Adrenal gland (tissue), 12 donors: ENCODE data around the gene PGBD5. TPM values are rescaled to one million over a fixed set of nuclear protein-coding genes. Genes with fewer than 3 reads are reported as not detected.

ENCODE experiments used
- DNase-seq, 7 donors: peaks; one replicate each; pipeline ENCODE4 v3.0.0-alpha.2; 2019 to 2020
- H3K27ac ChIP-seq, 5 donors: fragments of 200-600 bp; sonication (generic) in 4 of 5; 1 replicate in 3 of 5; 2 replicates in 2 of 5; pipeline versions ENCODE4 v1.5.1 to v1.8.0; 2016 to 2020; ENCODE audit warnings: mild to moderate bottlenecking in 1 of 5
- H3K27me3 ChIP-seq: fragments of 200-600 bp; 2 replicates; pipeline ENCODE4 v1.8.0; 2021
- H3K36me3 ChIP-seq, 2 donors: fragments of 200-600 bp; replicated peaks in 1 of 2; 1 replicate in 1 of 2; 2 replicates in 1 of 2; pipeline versions ENCODE4 v1.5.1 to v1.8.0; 2018 to 2022
- H3K4me1 ChIP-seq, 2 donors: fragments of 200-600 bp; replicated peaks in 1 of 2; 1 replicate in 1 of 2; 2 replicates in 1 of 2; pipeline versions ENCODE4 v1.5.1 to v1.8.0; 2018 to 2021
- H3K4me3 ChIP-seq, 4 donors: fragments of 200-600 bp; sonication (generic) in 3 of 4; one replicate each; pipeline ENCODE4 v1.5.1; 2016 to 2018
- H3K9me3 ChIP-seq, 3 donors: fragments of 200-600 bp; sonication (generic) in 1 of 3; replicated peaks in 1 of 3; 1 replicate in 2 of 3; 2 replicates in 1 of 3; pipeline versions ENCODE4 v1.5.1 to v1.8.0; 2016 to 2021
- POLR2A ChIP-seq, 2 donors: fragments of 450-650 bp; IDR thresholded peaks; one replicate each; pipeline ENCODE4 v1.6.1; 2017; ENCODE audit warnings: antibody characterized with exemption in 2 of 2, mild to moderate bottlenecking in 2 of 2, moderate library complexity in 1 of 2
- WGBS, 4 donors: extraction: QIAGEN DNeasy Blood & Tissue Kit in 2 of 4; methylation state at CpG; one replicate each; pipeline versions ENCODE4 v1.1.5 to v1.1.7; 2013 to 2017; 5-methylcytosine and 5-hydroxymethylcytosine counted together
- intact Hi-C, 2 donors: fragments of 100-400 bp; cut with DNase I; formaldehyde crosslinking; loops; one replicate each; pipeline versions ENCODE4 v1.14.1 to v1.15.0; 2022 to 2023
- polyA plus RNA-seq, 3 donors: library from polyadenylated mRNA; stranded (reverse); fragments of 200-250 nt in 2 of 3; fragments of 350-450 nt in 1 of 3; fragmentation: Illumina TruSeq in 1 of 3; extraction: RNeasy Lipid Tissue Mini Kit (QIAGEN cat#74804) in 1 of 3; gene quantifications; one replicate each; pipeline ENCODE4 v1.2.3, GENCODE V29; 2013 to 2014
- total RNA-seq, 9 donors: library from RNA; depleted of rRNA in 4 of 9; stranded (reverse); fragments of >200 nt in 4 of 9; fragments of 120-200 nt in 1 of 9; fragmentation: NEBNext Ultra II Directional in 1 of 9; extraction: Animal tissue kit (Norgen Biotek cat#: 25700) in 1 of 9; gene quantifications; one replicate each; pipeline versions ENCODE4 v1.1.0 to v1.2.4, GENCODE V29; 2013 to 2023
- TF ChIP-seq, protein P1 (sequence below), 6 experiments: fragments of 450-650 bp in 4 of 6; fragments of 200-600 bp in 2 of 6; sonication (generic) in 1 of 6; IDR thresholded peaks; 1 replicate in 5 of 6; 2 replicates in 1 of 6; pipeline versions ENCODE4 v1.5.1 to v1.8.0; 2016 to 2021; ENCODE audit warnings: antibody characterized with exemption in 6 of 6, mild to moderate bottlenecking in 2 of 6, moderate library complexity in 1 of 6
- donor health status: healthy with polysubstance abuse.
- donor health status: Bipolar disorder and iron deficiency.
- donor health status: DM: yes; HTN: yes; CAD: no.
- donor health status: DM: no; HTN: no; CAD: no.
- donor health status: DM: no; HTN: no; CAD: no.
- donor health status: DM: yes; HTN: yes; CAD: no.

The PGBD5 gene
- total and polyA plus RNA-seq, 12 donors = 1.5 to 27.9 (median 9.9) TPM

DNA sequence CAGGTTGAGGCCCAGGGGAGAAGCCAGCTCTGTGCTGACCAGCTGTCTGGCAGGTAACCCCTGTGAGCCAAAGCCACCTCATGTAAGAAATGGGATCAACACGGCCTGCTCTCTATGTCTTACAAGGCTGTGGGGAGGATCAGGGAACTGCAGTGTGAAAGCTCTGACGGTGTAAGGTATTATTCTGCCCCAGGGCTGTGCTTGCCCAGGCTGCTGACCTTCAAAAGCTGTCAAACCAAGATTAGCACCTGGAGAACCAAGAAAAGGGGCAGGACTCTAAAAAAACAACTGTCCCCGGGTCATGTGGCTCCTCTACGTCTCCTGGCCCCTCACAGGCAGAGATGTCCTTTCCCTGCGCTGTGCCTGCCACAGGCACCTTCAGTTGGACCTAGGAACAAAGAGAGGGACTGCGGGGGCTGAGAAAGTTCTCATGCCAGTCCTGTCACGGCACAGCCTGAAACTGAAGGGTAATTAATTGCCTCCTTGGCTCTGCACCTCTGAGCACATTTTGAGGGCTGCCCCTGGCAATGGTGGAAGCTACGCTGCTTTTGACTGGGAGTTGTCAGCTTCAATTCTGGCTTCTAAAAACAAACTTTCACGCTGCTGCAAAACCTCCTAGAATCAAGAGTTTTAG, 77.6 kb downstream of the PGBD5 start:
- H3K27ac ChIP-seq = peak overlapping the region in 4 of 5 donors; percentile 16 to 68 (median 53)
- H3K36me3 ChIP-seq = no peaks in the 10 kb centered on the region
- H3K9me3 ChIP-seq = no peaks in the 10 kb centered on the region
- no peak for TF ChIP-seq POLR2A (IDR thresholded peaks at IDR 0.05)
- TF ChIP-seq, protein P1, sequence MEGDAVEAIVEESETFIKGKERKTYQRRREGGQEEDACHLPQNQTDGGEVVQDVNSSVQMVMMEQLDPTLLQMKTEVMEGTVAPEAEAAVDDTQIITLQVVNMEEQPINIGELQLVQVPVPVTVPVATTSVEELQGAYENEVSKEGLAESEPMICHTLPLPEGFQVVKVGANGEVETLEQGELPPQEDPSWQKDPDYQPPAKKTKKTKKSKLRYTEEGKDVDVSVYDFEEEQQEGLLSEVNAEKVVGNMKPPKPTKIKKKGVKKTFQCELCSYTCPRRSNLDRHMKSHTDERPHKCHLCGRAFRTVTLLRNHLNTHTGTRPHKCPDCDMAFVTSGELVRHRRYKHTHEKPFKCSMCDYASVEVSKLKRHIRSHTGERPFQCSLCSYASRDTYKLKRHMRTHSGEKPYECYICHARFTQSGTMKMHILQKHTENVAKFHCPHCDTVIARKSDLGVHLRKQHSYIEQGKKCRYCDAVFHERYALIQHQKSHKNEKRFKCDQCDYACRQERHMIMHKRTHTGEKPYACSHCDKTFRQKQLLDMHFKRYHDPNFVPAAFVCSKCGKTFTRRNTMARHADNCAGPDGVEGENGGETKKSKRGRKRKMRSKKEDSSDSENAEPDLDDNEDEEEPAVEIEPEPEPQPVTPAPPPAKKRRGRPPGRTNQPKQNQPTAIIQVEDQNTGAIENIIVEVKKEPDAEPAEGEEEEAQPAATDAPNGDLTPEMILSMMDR (IDR thresholded peaks at IDR 0.05) = no peak
- peak in 1 of 7 donors; percentile 32 for DNase-seq
- H3K27me3 ChIP-seq = no peaks in the 10 kb centered on the region
- intact Hi-C loops = no loop called here
- peaks cover 33 to 35% of the 10 kb centered on the region in 2 donors for H3K4me1 ChIP-seq
- H3K4me3 ChIP-seq = no peak overlapping the region
- 42 to 45% (median 44%) methylated on average over 6 to 9 of the region's 9 CpGs for WGBS, 4 donors

DNA sequence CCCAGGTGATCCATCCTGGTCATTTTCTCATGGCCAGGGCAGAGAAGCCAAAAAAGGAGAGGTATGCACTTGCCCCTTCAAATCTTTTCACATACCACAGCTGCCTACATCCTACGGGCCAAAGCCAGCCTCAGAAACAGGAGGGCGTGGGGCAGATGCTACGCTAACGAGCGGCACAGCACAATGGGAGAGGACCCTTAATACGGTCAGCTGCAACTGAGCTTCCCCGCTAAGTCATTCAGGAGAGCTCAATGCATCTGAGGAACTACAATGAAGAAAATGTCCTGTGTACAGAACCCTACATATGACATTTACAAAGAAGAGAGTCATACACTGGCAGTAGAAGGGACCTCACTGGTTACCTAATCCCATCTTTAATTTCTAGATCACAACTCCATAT, 78.2 kb downstream of the PGBD5 start:
- Histone ChIP-seq H3K27me3 (no peaks in the 10 kb centered on the region), H3K27ac (no peak overlapping the region), H3K36me3 (no peaks in the 10 kb centered on the region), H3K9me3 (no peaks in the 10 kb centered on the region), H3K4me1 (peaks cover 33 to 35% of the 10 kb centered on the region in 2 donors), H3K4me3 (no peak overlapping the region)
- no peak for DNase-seq
- TF ChIP-seq, protein P1 (IDR thresholded peaks at IDR 0.05) = no peak
- TF ChIP-seq POLR2A (IDR thresholded peaks at IDR 0.05) = no peak
- intact Hi-C loops = no loop called here
- WGBS, 4 donors = 96 to 98% (median 96%) methylated on average over 7 of the region's 7 CpGs

DNA sequence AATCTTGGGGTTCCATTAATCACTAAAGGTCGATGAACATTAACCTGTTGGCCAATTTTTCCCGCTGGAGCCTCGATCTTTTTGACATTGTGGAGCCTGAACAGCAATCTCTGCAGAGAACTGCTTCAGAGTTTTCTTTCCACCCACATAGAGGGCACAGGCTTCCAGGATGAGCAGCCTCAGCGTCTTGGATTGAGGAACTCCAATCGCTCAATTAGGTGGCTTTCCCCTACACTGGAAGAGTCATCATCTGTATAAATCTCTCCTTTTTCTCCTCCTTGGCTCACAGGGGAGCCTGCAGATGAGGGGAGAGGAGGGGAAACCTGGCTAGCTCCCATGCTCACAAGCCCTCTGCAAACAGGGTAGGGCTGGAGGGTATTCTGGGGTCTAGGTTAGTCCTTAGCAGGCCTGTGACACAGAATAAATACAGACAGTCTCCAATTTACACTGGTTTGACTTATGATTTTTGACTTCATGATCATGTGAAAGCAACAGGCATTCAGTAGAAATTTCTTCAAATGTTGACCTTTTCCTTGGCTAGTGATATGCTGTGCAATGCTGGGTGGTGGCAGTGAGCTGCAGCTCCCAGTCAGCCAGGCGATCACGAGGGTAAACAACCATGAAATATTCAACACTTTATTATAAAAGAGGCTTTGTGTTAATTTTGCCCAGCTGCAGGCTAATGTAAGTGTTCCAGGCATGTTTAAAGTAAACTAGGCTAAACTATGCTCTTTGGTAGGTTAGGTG, 80.8 kb downstream of the PGBD5 start:
- TF ChIP-seq, protein P1 (IDR thresholded peaks at IDR 0.05) = no peak
- no peak for TF ChIP-seq POLR2A (IDR thresholded peaks at IDR 0.05)
- no peak overlapping the region for H3K27ac ChIP-seq
- no peaks in the 10 kb centered on the region for H3K27me3 ChIP-seq
- H3K4me1 ChIP-seq = peaks cover 37 to 40% of the 10 kb centered on the region in 2 donors
- no peaks in the 10 kb centered on the region for H3K9me3 ChIP-seq
- no peak overlapping the region for H3K4me3 ChIP-seq
- intact Hi-C loops = no loop called here
- DNase-seq = no peak
- no peaks in the 10 kb centered on the region for H3K36me3 ChIP-seq
- 85 to 91% (median 85%) methylated on average over 7 of the region's 7 CpGs for WGBS, 4 donors

DNA sequence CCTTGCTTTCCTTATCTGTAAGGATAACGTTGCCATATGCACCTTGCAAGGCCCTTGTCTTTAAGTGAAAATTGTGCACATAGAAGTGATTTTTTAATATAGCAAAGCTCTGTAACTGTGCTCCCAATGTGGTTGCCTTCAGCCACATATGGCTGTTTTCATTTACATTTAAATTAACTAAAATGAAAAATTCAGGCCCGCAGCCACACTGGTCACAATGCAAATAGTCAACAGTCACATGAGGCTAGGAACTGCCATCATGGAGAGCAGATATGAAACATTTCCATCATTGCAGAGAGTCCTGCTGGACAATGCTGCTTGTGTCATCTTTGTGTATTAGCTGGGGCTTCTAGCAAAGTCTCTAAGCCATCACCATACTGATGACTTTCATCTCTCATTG, 83.4 kb downstream of the PGBD5 start:
- Histone ChIP-seq H3K4me1 (peaks cover 22 to 29% of the 10 kb centered on the region in 2 donors), H3K36me3 (no peaks in the 10 kb centered on the region), H3K27me3 (no peaks in the 10 kb centered on the region), H3K4me3 (no peak overlapping the region), H3K27ac (peak overlapping the region in 1 of 5 donors; percentile 40), H3K9me3 (no peaks in the 10 kb centered on the region)
- DNase-seq = no peak
- intact Hi-C loops = no loop called here
- TF ChIP-seq, protein P1 (IDR thresholded peaks at IDR 0.05) = no peak
- TF ChIP-seq POLR2A (IDR thresholded peaks at IDR 0.05) = no peak
- 90 to 97% (median 96%) methylated on average over 2 of the region's 2 CpGs for WGBS, 4 donors
